GM21825 (cell line): ENCODE results near the gene TIMP3.

Source experiments
- ATAC-seq: cut with Tn5 transposase; IDR thresholded peaks from one replicate; pipeline ENCODE4 v1.9.1; 2021; ENCODE audit warnings: mild to moderate bottlenecking, moderate library complexity; ENCODE audit not compliant: unreplicated experiment

Gene TIMP3

GRCh38 chr22:32877196-32877595 lies 75.7 kb downstream of the TIMP3 start:
- no peak for ATAC-seq

GRCh38 chr22:32879550-32879949 lies 78.0 kb downstream of the TIMP3 start:
- ATAC-seq = no peak

- no peak for ATAC-seq
These were observed 78.6 kb downstream of the TIMP3 start for GRCh38 chr22:32880061-32880460.

- ATAC-seq = no peak
These were observed 79.0 kb downstream of the TIMP3 start for GRCh38 chr22:32880505-32880892.

- no peak for ATAC-seq
These were observed 79.5 kb downstream of the TIMP3 start for GRCh38 chr22:32880893-32881596.

- ATAC-seq = no peak
These were observed 80.9 kb downstream of the TIMP3 start for GRCh38 chr22:32882360-32882755.

GRCh38 chr22:32882774-32883530 lies 81.4 kb downstream of the TIMP3 start:
- ATAC-seq = no peak

- no peak for ATAC-seq
These were observed 85.9 kb downstream of the TIMP3 start for GRCh38 chr22:32887324-32887980.

- no peak for ATAC-seq
These were observed 87.5 kb downstream of the TIMP3 start for GRCh38 chr22:32888976-32889375.

GRCh38 chr22:32896891-32897290 lies 95.4 kb downstream of the TIMP3 start:
- ATAC-seq = no peak

GRCh38 chr22:32897400-32897799 lies 95.9 kb downstream of the TIMP3 start:
- no peak for ATAC-seq

GRCh38 chr22:32900886-32901635 lies 99.6 kb downstream of the TIMP3 start:
- ATAC-seq = no peak

- ATAC-seq = no peak
These were observed 100.4 kb downstream of the TIMP3 start for GRCh38 chr22:32901925-32902324.

GRCh38 chr22:32903507-32903906 lies 102.0 kb downstream of the TIMP3 start:
- ATAC-seq = no peak

GRCh38 chr22:32904044-32904443 lies 102.5 kb downstream of the TIMP3 start:
- ATAC-seq = no peak

GRCh38 chr22:32905400-32905799 lies 103.9 kb downstream of the TIMP3 start:
- ATAC-seq = no peak

GRCh38 chr22:32909581-32910428 lies 108.3 kb downstream of the TIMP3 start:
- ATAC-seq = no peak

- ATAC-seq = no peak
These were observed 108.9 kb downstream of the TIMP3 start for GRCh38 chr22:32910429-32910772.

GRCh38 chr22:32911503-32911902 lies 110.0 kb downstream of the TIMP3 start:
- ATAC-seq = no peak
